GM12878 (cell line): ENCODE measurements around the gene MAP4K1. TPM values are rescaled to one million over a fixed set of nuclear protein-coding genes. Genes with fewer than 3 reads are reported as not detected.
A peak's percentile ranks its signal among the peaks of the same experiment; 100 is the strongest.

Experiments used
- ATF3 ChIP-seq: IDR thresholded peaks from 2 replicates; pipeline ENCODE4 v1.6.1; 2011; ENCODE audit warnings: low read depth, mild to moderate bottlenecking, low read length, moderate library complexity, borderline replicate concordance; ENCODE audit errors: extremely low read depth
- MEF2B ChIP-seq: fragments of 450-650 bp; IDR thresholded peaks from 2 replicates; pipeline ENCODE4 v1.6.1; 2018; ENCODE audit warnings: mild to moderate bottlenecking, moderate library complexity; ENCODE audit not compliant: partially characterized antibody, poor library complexity, severe bottlenecking
- RAD51 ChIP-seq: fragments of 450-650 bp; IDR thresholded peaks from 2 replicates; pipeline ENCODE4 v1.6.1; 2016; ENCODE audit warnings: moderate library complexity, mild to moderate bottlenecking, inconsistent platforms
- SMC3 ChIP-seq: IDR thresholded peaks from 2 replicates; pipeline ENCODE4 v1.6.1; 2011; ENCODE audit warnings: low read length, improper control_type of control experiment, borderline replicate concordance
- USF2 ChIP-seq: IDR thresholded peaks from 2 replicates; pipeline ENCODE4 v1.6.1; 2011; ENCODE audit warnings: low read depth, low read length, improper control_type of control experiment, borderline replicate concordance
- ZNF384 ChIP-seq: IDR thresholded peaks from 2 replicates; pipeline ENCODE4 v1.6.1; 2012; ENCODE audit warnings: low read depth, mild to moderate bottlenecking, low read length, improper control_type of control experiment, borderline replicate concordance
- polyA plus RNA-seq, 11 experiments: library from polyadenylated mRNA; depleted of rRNA in 4 of 11; unstranded in 6 of 11; stranded (reverse) in 5 of 11; fragments of >200 nt; fragmentation: Nextera tagmentation in 4 of 11; fragmentation: Illumina TruSeq in 1 of 11; extraction: Ambion mirVana in 4 of 11; extraction: Trizol in 1 of 11; gene quantifications; 1 replicate in 1 of 11; 2 replicates in 10 of 11; pipeline versions ENCODE4 v1.2.1 to v1.2.3, GENCODE V29; 2011 to 2016; ENCODE audit warnings: inconsistent platforms in 2 of 11, missing spikeins in 2 of 11, low read depth in 1 of 11
- total RNA-seq, 4 experiments: library from RNA; depleted of rRNA in 3 of 4; stranded (reverse); fragments of >200 nt in 3 of 4; fragmentation: Illumina TruSeq in 1 of 4; extraction: Trizol in 1 of 4; gene quantifications; 2 replicates each; pipeline versions ENCODE4 v1.2.1 to v1.2.3, GENCODE V29; 2013 to 2021
- TF ChIP-seq, protein P1 (sequence below): fragments of 450-650 bp; formaldehyde crosslinking; IDR thresholded peaks from 2 replicates; pipeline ENCODE4 v1.4.0; 2020; ENCODE audit warnings: mild to moderate bottlenecking, moderate library complexity
- TF ChIP-seq, protein P2 (sequence below): fragments of 450-650 bp; IDR thresholded peaks from 2 replicates; pipeline ENCODE4 v1.6.1; 2017; ENCODE audit warnings: borderline replicate concordance
- TF ChIP-seq, protein P3 (sequence below): fragments of 450-650 bp; IDR thresholded peaks from 2 replicates; pipeline ENCODE4 v1.6.1; 2017; ENCODE audit warnings: mild to moderate bottlenecking, low read depth, inconsistent platforms; ENCODE audit not compliant: poor library complexity, severe bottlenecking

MAP4K1 gene
- total and polyA plus RNA-seq, 10 of the 15 experiments (the other 5 are each of a cell fraction or from before 2014, with no cell fraction given), result 39.2 to 306 (median 140) TPM

GRCh38 chr19:38544569-38545315 lies 73.0 kb downstream of the MAP4K1 start (continued):
- TF ChIP-seq, protein P1, sequence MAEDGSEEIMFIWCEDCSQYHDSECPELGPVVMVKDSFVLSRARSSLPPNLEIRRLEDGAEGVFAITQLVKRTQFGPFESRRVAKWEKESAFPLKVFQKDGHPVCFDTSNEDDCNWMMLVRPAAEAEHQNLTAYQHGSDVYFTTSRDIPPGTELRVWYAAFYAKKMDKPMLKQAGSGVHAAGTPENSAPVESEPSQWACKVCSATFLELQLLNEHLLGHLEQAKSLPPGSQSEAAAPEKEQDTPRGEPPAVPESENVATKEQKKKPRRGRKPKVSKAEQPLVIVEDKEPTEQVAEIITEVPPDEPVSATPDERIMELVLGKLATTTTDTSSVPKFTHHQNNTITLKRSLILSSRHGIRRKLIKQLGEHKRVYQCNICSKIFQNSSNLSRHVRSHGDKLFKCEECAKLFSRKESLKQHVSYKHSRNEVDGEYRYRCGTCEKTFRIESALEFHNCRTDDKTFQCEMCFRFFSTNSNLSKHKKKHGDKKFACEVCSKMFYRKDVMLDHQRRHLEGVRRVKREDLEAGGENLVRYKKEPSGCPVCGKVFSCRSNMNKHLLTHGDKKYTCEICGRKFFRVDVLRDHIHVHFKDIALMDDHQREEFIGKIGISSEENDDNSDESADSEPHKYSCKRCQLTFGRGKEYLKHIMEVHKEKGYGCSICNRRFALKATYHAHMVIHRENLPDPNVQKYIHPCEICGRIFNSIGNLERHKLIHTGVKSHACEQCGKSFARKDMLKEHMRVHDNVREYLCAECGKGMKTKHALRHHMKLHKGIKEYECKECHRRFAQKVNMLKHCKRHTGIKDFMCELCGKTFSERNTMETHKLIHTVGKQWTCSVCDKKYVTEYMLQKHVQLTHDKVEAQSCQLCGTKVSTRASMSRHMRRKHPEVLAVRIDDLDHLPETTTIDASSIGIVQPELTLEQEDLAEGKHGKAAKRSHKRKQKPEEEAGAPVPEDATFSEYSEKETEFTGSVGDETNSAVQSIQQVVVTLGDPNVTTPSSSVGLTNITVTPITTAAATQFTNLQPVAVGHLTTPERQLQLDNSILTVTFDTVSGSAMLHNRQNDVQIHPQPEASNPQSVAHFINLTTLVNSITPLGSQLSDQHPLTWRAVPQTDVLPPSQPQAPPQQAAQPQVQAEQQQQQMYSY (CRISPR knock-in tag), result no peak
- TF ChIP-seq ATF3, result peak; percentile 26; the same call in 1 of the 2 replicates
- peak; percentile 10 for TF ChIP-seq MEF2B
- TF ChIP-seq USF2, result peak; percentile 32; the same call in 1 of the 2 replicates
- TF ChIP-seq, protein P2, sequence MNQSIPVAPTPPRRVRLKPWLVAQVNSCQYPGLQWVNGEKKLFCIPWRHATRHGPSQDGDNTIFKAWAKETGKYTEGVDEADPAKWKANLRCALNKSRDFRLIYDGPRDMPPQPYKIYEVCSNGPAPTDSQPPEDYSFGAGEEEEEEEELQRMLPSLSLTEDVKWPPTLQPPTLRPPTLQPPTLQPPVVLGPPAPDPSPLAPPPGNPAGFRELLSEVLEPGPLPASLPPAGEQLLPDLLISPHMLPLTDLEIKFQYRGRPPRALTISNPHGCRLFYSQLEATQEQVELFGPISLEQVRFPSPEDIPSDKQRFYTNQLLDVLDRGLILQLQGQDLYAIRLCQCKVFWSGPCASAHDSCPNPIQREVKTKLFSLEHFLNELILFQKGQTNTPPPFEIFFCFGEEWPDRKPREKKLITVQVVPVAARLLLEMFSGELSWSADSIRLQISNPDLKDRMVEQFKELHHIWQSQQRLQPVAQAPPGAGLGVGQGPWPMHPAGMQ, result no peak
- peak; percentile 89 for TF ChIP-seq ZNF384
- TF ChIP-seq, protein P3, sequence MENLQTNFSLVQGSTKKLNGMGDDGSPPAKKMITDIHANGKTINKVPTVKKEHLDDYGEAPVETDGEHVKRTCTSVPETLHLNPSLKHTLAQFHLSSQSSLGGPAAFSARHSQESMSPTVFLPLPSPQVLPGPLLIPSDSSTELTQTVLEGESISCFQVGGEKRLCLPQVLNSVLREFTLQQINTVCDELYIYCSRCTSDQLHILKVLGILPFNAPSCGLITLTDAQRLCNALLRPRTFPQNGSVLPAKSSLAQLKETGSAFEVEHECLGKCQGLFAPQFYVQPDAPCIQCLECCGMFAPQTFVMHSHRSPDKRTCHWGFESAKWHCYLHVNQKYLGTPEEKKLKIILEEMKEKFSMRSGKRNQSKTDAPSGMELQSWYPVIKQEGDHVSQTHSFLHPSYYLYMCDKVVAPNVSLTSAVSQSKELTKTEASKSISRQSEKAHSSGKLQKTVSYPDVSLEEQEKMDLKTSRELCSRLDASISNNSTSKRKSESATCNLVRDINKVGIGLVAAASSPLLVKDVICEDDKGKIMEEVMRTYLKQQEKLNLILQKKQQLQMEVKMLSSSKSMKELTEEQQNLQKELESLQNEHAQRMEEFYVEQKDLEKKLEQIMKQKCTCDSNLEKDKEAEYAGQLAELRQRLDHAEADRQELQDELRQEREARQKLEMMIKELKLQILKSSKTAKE, result peak; percentile 68
- TF ChIP-seq RAD51, result peak; percentile 68
- peak; percentile 85 for TF ChIP-seq SMC3
